Hair follicular keratinocyte (primary cell): ENCODE results near the gene CNOT1. TPM values are rescaled to one million over a fixed set of nuclear protein-coding genes. Genes with fewer than 3 reads are reported as not detected.

Experiments used
- total RNA-seq: library from RNA; depleted of rRNA; stranded (reverse); fragments of >200 nt; gene quantifications from 2 replicates; pipeline ENCODE4 v1.2.3, GENCODE V29; 2015

CNOT1 gene
- total RNA-seq: 63.3 and 72.9 TPM in 2 replicates

GRCh38 chr16:58629733-58630640, at the start of gene CNOT1:
Gene CNOT1 (minus strand): TSS chr16:58629826. CDS start chr16:58599337, 30,489 bp downstream.

GRCh38 chr16:58515125-58515870, 114.3 kb downstream of the CNOT1 start, which contains the start of gene SETD6:
Gene SETD6 (plus strand): TSS chr16:58515517. CDS start chr16:58515538, 21 bp downstream.

GRCh38 chr16:58499615-58500351, 129.8 kb downstream of the CNOT1 start, which contains the start of gene NDRG4:
Gene NDRG4 (plus strand): TSS chr16:58500143. CDS start chr16:58500249, 106 bp downstream.

Other genes with a start within 250 kb of the CNOT1 start
- gene GINS3, start 237.4 kb downstream of the CNOT1 start, total RNA-seq: 4.9 and 13.0 TPM in 2 replicates
- gene NDRG4, start 129.7 kb downstream of the CNOT1 start, total RNA-seq: 2.0 and 3.4 TPM in 2 replicates
- gene SETD6, start 114.3 kb downstream of the CNOT1 start, total RNA-seq: 12.3 and 14.8 TPM in 2 replicates
- gene SLC38A7, start 54.9 kb upstream of the CNOT1 start, total RNA-seq: 9.2 and 9.3 TPM in 2 replicates
- 160 and 203 TPM in 2 replicates for gene GOT2, start 104.5 kb upstream of the CNOT1 start, total RNA-seq